ENCODE data around the gene CADPS2.

GRCh38 chr7:122618585-122619189 lies 267.6 kb downstream of the CADPS2 start:
- no peak for TF ChIP-seq CTCF (IDR thresholded peaks at IDR 0.05; ENCODE audit: low read depth, low read length, missing input control)
- TF ChIP-seq RAD21 (IDR thresholded peaks at IDR 0.05): no peak
- no peak for TF ChIP-seq MAX (IDR thresholded peaks at IDR 0.05)
- TF ChIP-seq FOXA1 (IDR thresholded peaks at IDR 0.05): no peak
- no peak for TF ChIP-seq EGR1 (IDR thresholded peaks at IDR 0.05; ENCODE audit: low read depth in 2 of 2)
- no peak for TF ChIP-seq JUND (IDR thresholded peaks at IDR 0.05)
- TF ChIP-seq REST (IDR thresholded peaks at IDR 0.05): no peak
- no peak for TF ChIP-seq YY1 (IDR thresholded peaks at IDR 0.05)

All from liver (tissue), 3 donors.